BLaER1 (cell line): Measurements from ENCODE around the gene CORO2B.
A peak's percentile ranks its signal among the peaks of the same experiment; 100 is the strongest.

Experiments
- H3K27ac ChIP-seq: shearing (Covaris generic); formaldehyde crosslinking; 2 replicates; pipeline ENCODE4 v1.8.1; 2022
- H3K27me3 ChIP-seq: shearing (Covaris generic); formaldehyde crosslinking; 2 replicates; pipeline ENCODE4 v1.8.1; 2022
- H3K36me3 ChIP-seq: shearing (Covaris generic); formaldehyde crosslinking; 2 replicates; pipeline ENCODE4 v1.8.1; 2022
- H3K4me1 ChIP-seq: shearing (Covaris generic); formaldehyde crosslinking; 2 replicates; pipeline ENCODE4 v1.8.1; 2022
- H3K4me2 ChIP-seq: shearing (Covaris generic); formaldehyde crosslinking; 2 replicates; pipeline ENCODE4 v1.8.1; 2022
- H3K4me3 ChIP-seq: shearing (Covaris generic); formaldehyde crosslinking; 2 replicates; pipeline ENCODE4 v1.8.1; 2022
- H3K9ac ChIP-seq: shearing (Covaris generic); formaldehyde crosslinking; 2 replicates; pipeline ENCODE4 v1.8.1; 2022
- H3K9me3 ChIP-seq: shearing (Covaris generic); formaldehyde crosslinking; 2 replicates; pipeline ENCODE4 v1.8.1; 2022
- H4K20me1 ChIP-seq: shearing (Covaris generic); formaldehyde crosslinking; 2 replicates; pipeline ENCODE4 v1.8.1; 2022
- Cebpa-rat ChIP-seq: shearing (Covaris generic); IDR thresholded peaks from 2 replicates; pipeline ENCODE4 v1.8.1; 2022

The CORO2B gene

GRCh38 chr15:68582236-68582635 lies 3.4 kb downstream of the CORO2B start:
- no peaks in the 10 kb centered on the region for H3K27me3 ChIP-seq
- H3K9ac ChIP-seq, result peak overlapping the region; percentile 44; the same call in 1 of the 2 replicates
- H3K36me3 ChIP-seq, result no peaks in the 10 kb centered on the region
- peaks cover 40% of the 10 kb centered on the region; the same call in 1 of the 2 replicates for H4K20me1 ChIP-seq
- H3K4me2 ChIP-seq, result peak overlapping the region; percentile 92
- no peak overlapping the region for H3K4me3 ChIP-seq
- no peaks in the 10 kb centered on the region for H3K9me3 ChIP-seq
- no peak for TF ChIP-seq Cebpa-rat
- H3K4me1 ChIP-seq, result peaks cover 85% of the 10 kb centered on the region
- H3K27ac ChIP-seq, result peak overlapping the region; percentile 68

GRCh38 chr15:68582864-68583263 lies 4.1 kb downstream of the CORO2B start:
- Histone ChIP-seq H3K9me3 (no peaks in the 10 kb centered on the region), H3K4me2 (peak overlapping the region; percentile 92), H3K4me3 (no peak overlapping the region), H3K27ac (peak overlapping the region; percentile 68), H3K9ac (peak overlapping the region; percentile 44; the same call in 1 of the 2 replicates), H3K4me1 (peaks cover 85% of the 10 kb centered on the region), H3K27me3 (no peaks in the 10 kb centered on the region), H3K36me3 (no peaks in the 10 kb centered on the region), H4K20me1 (peaks cover 40% of the 10 kb centered on the region; the same call in 1 of the 2 replicates)
- TF ChIP-seq Cebpa-rat, result no peak

GRCh38 chr15:68583321-68583720 lies 4.5 kb downstream of the CORO2B start:
- Histone ChIP-seq H3K4me2 (peak overlapping the region; percentile 92), H3K36me3 (no peaks in the 10 kb centered on the region), H3K9me3 (no peaks in the 10 kb centered on the region), H3K27ac (peak overlapping the region; percentile 68), H3K4me3 (no peak overlapping the region), H4K20me1 (peaks cover 40% of the 10 kb centered on the region; the same call in 1 of the 2 replicates), H3K4me1 (peaks cover 86% of the 10 kb centered on the region), H3K9ac (peak overlapping the region; percentile 44; the same call in 1 of the 2 replicates), H3K27me3 (no peaks in the 10 kb centered on the region)
- TF ChIP-seq Cebpa-rat, result no peak

- Histone ChIP-seq H3K4me3 (no peak overlapping the region), H3K36me3 (no peaks in the 10 kb centered on the region), H3K9me3 (no peaks in the 10 kb centered on the region), H3K9ac (no peak overlapping the region), H4K20me1 (peaks cover 40% of the 10 kb centered on the region; the same call in 1 of the 2 replicates), H3K4me2 (peak overlapping the region; percentile 92), H3K4me1 (peaks cover 93% of the 10 kb centered on the region), H3K27me3 (no peaks in the 10 kb centered on the region), H3K27ac (peak overlapping the region; percentile 68)
- no peak for TF ChIP-seq Cebpa-rat
These were observed 5.4 kb downstream of the CORO2B start for GRCh38 chr15:68583936-68584755.

DNA sequence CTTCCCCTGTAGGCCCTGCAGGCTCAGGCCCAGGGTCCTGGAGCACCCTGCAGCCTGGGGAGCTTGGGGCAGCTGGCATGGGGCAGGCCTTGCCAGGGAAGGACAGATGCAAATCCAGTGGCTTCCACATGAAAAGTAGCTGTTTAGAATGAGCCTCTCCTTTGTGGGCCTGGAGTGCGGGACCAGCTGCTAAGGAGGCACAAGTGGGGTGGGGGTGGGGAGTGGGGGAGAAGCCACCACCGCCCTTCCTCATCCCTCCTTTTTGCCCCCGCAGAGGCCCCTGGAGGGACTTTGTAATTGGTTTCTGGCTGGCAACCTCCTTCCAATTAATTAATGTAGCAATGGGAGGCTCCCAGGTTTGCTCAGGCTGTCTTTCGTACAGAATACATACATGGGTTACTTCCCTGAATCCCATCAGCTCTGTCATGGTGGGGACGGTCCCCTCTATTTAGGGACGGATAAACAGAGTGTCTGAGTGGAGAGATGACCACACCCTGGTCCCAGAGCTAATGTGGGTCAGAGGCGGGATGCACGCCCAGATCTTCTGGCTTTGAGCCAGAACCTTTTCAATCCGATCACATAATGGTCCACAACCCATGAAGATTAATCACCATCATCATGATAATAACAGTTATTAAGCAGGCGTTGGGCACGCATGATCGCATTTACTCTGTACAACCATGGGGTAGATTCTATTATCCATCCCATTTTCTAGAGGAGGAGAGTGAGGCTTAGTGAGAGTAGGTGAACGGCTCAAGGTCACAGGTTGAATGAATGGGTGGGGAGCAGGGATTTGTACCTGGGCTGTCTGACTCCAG lies 6.2 kb downstream of the CORO2B start:
- Histone ChIP-seq H3K4me2 (peak overlapping the region; percentile 92), H3K4me3 (no peak overlapping the region), H3K27ac (peak overlapping the region; percentile 68), H3K27me3 (no peaks in the 10 kb centered on the region), H3K9ac (no peak overlapping the region), H3K36me3 (no peaks in the 10 kb centered on the region), H3K4me1 (peaks cover 94% of the 10 kb centered on the region), H3K9me3 (no peaks in the 10 kb centered on the region), H4K20me1 (peaks cover 40% of the 10 kb centered on the region; the same call in 1 of the 2 replicates)
- TF ChIP-seq Cebpa-rat, result no peak

DNA sequence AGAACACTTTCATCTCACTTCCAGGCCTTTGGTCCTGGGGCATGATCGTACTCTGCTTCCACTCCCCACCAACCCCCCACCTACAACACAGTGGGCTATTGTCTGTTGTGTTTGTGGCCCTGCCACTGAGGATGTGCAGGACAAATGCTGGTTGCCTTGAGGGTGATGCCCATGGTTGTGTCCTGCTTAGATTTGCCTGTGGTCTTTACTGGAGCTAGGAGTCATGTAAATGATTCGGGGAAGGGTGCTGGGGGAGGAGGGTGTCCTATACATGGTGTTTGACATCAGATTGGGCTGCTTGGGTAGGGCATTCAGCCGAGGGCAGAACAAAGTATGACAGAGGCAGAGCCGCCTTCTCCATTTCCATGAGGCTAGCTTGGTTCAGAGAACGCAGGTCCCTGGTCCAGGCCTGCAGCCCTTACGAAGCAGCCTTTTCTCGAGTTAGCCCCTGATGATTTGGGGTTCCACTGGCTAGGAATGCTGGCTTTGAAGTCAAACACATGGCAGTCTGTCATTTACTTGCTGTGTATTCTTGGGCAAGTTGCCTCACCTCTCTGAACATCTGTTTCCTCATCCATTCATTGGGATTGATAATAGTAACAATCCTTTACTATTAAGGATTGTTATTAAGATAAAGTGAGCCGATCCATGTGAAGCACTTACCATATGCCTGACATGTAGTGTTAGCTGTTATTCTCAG lies 6.9 kb downstream of the CORO2B start:
- TF ChIP-seq Cebpa-rat, result no peak
- Histone ChIP-seq H3K27ac (no peak overlapping the region), H3K4me3 (no peak overlapping the region), H3K9me3 (no peaks in the 10 kb centered on the region), H3K27me3 (no peaks in the 10 kb centered on the region), H4K20me1 (peaks cover 44% of the 10 kb centered on the region; the same call in 1 of the 2 replicates), H3K36me3 (no peaks in the 10 kb centered on the region), H3K9ac (no peak overlapping the region), H3K4me2 (peak overlapping the region; percentile 92), H3K4me1 (peaks cover 94% of the 10 kb centered on the region)

DNA sequence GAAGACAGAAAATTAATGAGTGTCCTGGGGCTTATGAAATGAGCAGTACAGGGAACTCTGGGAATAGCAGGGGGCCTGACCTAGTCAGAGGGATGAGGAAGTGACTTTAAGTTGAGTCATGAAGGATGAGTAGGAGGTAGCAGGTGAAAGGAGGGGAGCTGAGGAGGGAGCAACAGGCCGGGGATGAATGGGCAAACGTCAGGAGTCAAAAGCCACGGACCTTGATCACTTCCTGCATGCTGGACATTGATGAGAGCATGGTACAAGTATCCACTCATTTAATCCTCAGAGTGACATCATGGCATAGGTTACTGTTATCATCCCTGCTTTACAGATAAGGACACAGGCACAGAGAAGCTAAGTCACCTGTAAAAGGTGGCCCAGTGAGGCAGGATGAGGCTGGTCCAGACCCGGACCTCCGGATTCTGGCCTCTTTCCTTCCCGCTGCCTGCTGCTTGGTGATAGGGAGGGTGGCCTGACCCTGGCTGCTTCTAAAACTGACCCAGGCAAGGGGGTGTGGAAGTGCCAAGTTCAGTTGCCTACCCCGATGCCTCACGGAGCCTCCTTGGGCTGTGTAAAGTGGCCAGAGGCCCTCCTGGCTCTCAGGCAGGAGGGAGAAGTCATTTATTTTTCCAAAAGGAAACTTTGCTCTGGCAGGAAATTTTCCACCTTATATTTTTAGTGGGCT lies 7.6 kb downstream of the CORO2B start:
- TF ChIP-seq Cebpa-rat, result no peak
- peaks cover 44% of the 10 kb centered on the region; the same call in 1 of the 2 replicates for H4K20me1 ChIP-seq
- no peaks in the 10 kb centered on the region for H3K27me3 ChIP-seq
- 0 out of 2 replicates have a peak overlapping the region, but pooled peaks have one; percentile 11 for H3K4me2 ChIP-seq
- no peak overlapping the region for H3K4me3 ChIP-seq
- no peak overlapping the region for H3K9ac ChIP-seq
- H3K9me3 ChIP-seq, result no peaks in the 10 kb centered on the region
- peaks cover 94% of the 10 kb centered on the region for H3K4me1 ChIP-seq
- no peaks in the 10 kb centered on the region for H3K36me3 ChIP-seq
- H3K27ac ChIP-seq, result 0 out of 2 replicates have a peak overlapping the region, but pooled peaks have one; percentile 16

GRCh38 chr15:68587769-68588385 lies 9.1 kb downstream of the CORO2B start:
- peak overlapping the region; percentile 51 for H3K4me2 ChIP-seq

More at GRCh38 chr15:68587769-68588385, 9.1 kb downstream of the CORO2B start:
- Histone ChIP-seq H3K36me3 (no peaks in the 10 kb centered on the region), H3K9ac (peak overlapping the region; percentile 7; the same call in 1 of the 2 replicates), H4K20me1 (peaks cover 36% of the 10 kb centered on the region; the same call in 1 of the 2 replicates), H3K27me3 (no peaks in the 10 kb centered on the region), H3K27ac (no peak overlapping the region), H3K4me1 (peaks cover 89% of the 10 kb centered on the region), H3K4me3 (no peak overlapping the region), H3K9me3 (no peaks in the 10 kb centered on the region)
- TF ChIP-seq Cebpa-rat, result no peak
